ENCODE data around the gene TBXAS1.

TBXAS1 gene

DNA sequence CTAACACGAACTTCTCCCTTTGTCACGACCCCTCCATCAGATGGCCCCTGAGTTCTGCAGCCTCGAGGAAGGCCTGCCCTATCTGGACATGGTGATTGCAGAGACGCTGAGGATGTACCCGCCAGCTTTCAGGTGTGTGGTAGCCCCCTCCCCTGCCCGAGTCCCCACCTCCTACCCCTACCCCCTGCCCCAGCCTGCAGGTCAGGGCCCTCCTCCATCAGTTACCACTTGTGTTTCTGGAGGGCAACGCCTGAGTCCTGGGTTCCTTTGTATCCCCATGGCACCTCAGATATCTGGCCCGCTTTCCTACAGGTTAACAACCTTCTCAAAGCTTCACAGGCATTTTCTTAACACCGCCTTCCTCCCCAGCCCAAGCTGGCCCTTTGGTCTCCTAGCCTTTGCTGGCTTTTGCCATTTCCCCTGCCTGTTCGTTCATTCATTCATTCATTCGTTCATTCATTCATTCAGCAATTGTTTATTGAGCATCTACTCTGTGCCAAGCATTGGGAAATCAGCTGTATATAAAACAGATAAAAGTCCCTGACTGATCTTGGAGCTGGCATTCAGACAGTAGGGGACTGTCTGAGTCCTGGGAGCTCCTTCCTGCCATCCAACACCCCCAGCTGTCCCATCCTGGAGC, 178.1 kb downstream of the TBXAS1 start:
- DNase-seq: no peak

DNA sequence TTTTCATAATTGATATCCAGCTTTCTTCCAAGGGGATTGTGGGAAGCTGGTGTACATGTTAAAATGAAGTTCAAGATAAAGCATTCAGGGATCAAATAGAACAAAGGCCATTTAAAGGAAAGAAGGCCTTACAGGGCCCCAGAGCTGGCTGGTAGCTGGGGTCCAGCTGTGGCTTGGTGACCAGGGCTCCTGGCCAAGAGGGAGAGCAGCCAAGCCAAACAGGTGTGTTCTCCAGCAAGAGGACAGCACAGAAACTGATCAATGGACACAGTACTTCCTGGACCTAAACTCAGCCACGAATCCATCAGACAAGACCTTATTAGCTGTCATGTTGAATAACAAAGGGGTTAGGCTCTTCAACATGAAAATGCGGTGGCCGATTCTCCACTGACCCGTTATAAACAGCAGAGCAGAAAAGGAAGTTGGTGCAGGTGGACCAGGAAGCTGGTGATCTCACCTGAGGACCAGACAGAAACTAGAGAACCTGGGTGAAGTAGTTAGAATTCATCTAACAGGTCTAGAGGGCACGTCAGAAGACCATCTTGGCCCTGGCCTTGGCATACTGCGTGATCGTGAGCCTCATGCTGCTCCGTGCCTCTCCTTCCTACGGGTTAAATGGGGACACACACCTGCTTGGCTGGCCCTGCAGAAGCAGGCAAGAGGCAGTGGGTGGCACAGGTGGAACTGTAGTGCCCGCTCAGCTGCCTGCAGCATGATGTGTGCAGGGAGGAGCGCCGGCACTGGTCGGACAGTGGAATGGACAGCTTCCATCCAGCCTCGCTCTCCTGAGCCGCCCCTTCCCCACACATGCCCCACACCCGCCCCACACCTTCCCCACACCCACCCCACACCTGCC, 179.9 kb downstream of the TBXAS1 start:
- DNase-seq: no peak

DNA sequence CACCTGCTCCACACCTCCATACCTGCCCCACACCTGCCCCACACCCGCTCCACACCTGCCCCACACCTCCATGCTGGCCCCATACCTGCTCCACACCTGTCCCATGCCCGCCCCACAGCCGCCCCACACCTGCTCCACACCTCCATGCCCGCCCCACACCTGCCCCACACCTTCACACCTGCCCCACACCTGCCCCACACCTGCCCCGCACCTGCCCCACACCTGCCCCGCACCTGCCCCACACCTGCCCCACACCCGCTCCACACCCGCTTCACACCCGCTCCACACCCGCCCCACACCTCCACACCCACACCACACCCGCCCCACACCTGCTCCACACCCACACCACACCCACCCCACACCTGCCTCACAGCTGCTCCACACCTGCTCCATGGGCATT, 180.7 kb downstream of the TBXAS1 start:
- no peak for DNase-seq

GRCh38 chr7:140010194-140010895, 181.3 kb downstream of the TBXAS1 start:
- DNase-seq: no peak

DNA sequence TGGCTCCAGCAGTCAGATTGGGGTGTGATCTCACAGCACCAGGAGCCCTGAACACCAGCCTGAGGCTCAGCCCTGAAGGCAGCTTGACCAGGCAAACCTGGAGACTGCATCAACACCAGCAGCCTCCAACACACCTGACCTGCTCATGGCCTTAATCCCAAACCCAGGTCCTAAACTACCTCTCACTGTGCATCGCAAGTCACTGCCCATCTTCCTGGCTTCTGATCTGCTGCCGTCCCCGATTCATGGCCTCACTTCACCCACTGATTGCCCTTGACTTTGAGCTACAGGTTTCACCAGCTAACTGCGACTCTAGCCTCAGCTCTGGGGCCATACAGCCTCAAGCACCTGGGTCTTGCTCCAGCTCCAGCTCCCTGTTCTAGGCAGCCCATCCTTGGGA, 184.6 kb downstream of the TBXAS1 start:
- no peak for DNase-seq

- no peak for DNase-seq
Measured at GRCh38 chr7:140014123-140014522, 185.1 kb downstream of the TBXAS1 start.

DNA sequence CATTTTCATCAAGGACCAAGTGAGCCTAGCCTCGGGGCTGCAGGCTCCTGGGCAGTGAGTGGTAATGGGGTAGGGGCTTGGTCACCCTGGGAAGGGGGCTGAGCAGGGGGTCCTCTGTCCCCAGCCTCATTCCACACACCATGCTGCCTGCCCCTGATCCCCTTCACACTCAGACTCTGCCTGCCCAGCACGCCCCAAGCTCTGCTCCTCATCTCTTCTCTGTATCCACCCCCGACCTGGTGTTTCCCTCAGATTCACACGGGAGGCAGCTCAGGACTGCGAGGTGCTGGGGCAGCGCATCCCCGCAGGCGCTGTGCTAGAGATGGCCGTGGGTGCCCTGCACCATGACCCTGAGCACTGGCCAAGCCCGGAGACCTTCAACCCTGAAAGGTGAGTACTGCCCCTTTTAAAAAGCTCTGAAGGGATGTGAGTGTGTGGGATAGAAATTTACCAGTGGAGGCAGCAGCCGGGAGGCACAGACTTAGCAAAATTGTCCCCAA, 186.5 kb downstream of the TBXAS1 start:
- no peak for DNase-seq

DNA sequence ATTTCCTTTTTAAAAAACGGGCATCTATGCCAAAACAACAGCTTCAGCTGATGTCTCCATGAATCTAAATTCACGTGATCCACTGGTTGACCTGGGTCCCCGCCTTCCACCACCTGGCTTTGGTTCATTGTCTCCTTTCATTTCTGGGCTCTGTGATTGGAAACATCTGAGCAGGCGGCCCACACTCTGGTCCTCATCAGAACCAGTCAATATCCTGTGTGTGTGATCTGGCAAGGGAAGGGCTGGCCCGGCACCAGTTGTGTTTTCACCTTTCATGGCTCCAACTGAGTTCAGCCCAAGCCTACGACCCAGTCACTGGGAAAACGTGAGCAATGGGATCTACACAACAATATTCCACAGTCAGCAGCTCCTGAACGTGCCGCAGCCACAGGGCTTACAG, 187.5 kb downstream of the TBXAS1 start:
- DNase-seq: no peak

- DNase-seq: no peak
Measured at GRCh38 chr7:140017034-140017433, 188.0 kb downstream of the TBXAS1 start.

DNA sequence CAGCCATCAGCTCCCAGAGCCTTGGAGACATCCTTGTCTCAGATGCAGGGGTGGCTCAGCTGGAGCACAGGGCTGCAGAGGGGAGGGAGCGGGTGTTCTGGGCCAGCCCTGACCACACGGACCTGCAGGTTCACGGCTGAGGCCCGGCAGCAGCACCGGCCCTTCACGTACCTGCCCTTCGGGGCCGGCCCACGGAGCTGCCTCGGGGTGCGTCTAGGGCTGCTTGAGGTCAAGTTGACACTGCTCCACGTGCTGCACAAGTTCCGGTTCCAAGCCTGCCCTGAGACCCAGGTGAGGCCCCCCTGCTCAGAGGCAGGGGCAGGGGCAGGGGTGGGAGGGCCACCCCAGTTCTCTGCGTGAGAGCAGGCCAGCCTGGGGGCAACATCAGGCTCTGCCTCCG, 188.5 kb downstream of the TBXAS1 start:
- no peak for DNase-seq

DNA sequence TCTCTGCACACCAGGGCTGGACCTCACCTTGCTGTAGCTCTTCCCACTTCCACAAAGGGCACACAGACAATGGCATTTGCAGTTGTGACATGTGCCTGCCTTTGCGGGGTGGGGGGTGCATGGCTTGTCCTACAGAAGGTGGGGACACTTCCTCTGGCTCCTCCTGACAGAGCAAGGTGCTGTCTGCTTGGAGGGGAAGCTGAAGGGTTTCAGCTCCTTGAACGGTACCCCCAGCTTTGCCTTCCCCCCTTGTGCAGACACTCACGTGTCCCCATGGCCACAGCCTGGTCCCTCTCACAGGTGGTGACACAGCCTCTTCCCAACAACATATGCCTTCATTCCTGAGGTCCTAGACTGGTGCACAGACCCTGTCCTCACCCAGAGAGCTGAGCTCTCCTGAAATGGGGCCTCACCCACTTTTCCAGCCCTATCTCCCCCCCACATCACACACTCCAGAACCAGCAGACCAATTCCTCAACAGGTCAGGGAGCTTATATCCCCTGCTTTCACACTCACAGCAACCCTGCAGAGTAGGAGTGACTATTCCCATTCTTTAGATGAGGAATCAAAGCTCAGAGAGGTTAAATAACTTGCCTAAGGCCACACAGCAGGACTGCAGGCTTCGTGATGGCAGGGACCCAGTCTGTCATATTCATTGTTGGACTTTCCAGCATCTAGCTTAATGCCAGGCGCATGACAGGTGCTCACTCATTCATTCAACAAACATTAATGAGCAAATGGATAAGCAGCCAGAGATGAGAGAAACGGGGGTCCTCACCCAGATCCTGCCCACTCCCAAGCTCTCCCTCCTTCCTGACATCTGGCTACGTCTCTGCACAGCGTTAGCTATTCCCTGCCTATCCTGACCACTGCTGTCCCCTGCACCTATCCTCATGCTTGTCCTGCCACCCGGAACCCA, 189.3 kb downstream of the TBXAS1 start:
- no peak for DNase-seq

GRCh38 chr7:140019172-140019571, 190.1 kb downstream of the TBXAS1 start:
- DNase-seq: no peak

GRCh38 chr7:140019606-140020005, 190.5 kb downstream of the TBXAS1 start:
- no peak for DNase-seq

- DNase-seq: no peak
Measured at GRCh38 chr7:140021603-140022002, 192.5 kb downstream of the TBXAS1 start.

- DNase-seq: no peak
Measured at GRCh38 chr7:140022582-140023211, 193.6 kb downstream of the TBXAS1 start.

GRCh38 chr7:140023728-140024127, 194.7 kb downstream of the TBXAS1 start:
- no peak for DNase-seq

GRCh38 chr7:140024585-140024984, 195.5 kb downstream of the TBXAS1 start:
- no peak for DNase-seq

DNA sequence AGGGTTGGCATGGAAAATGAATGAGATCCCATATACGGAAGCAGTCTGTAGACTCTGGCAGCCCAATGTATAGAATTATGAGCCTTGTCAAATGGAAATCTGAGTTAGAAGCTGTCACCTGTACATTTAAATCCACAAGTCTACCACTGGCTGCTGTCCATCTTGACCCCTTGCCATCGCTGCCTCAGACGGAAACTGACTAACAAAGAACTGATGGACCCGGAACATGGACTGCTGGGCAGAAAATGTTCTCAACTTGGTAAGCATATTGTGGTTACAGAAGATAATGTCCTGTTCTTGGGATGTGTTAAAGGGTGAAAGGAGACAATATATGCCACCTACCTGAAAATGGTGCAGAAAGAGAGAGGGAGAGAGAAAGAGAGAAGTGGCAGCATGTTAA, 196.2 kb downstream of the TBXAS1 start:
- DNase-seq: no peak

DNA sequence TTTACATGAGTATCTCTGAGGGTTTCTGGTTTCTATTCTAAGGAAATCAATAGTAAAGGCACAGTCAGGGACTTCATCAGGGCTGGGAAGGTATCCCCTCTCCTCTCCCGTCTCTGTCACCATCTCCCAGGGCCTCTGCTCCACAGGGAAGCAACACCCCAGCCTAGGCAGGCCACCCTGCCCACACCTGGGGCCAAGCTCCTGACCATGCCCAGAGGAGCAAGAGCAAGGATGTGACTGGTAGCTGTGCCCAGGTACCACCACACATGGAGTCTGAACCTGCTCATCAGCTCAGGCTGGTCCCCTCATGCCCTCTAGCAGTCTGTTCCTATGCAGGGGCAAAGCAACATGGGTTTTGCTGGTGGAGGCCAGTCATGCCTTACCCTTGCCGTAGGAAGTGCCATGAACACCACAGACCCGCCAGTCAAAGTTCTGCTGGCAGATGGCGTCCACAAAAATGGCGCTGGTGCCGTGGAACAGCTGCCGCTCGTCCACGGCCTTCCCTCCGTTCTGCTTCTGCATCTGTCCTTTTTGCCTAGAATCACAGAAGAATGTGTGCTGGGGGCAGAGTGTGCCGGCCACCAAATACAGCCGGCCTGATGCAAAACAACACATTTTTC, 196.9 kb downstream of the TBXAS1 start:
- no peak for DNase-seq

GRCh38 chr7:140026935-140027334, 197.9 kb downstream of the TBXAS1 start:
- no peak for DNase-seq

GRCh38 chr7:140027858-140028257, 198.8 kb downstream of the TBXAS1 start:
- DNase-seq: no peak

DNA sequence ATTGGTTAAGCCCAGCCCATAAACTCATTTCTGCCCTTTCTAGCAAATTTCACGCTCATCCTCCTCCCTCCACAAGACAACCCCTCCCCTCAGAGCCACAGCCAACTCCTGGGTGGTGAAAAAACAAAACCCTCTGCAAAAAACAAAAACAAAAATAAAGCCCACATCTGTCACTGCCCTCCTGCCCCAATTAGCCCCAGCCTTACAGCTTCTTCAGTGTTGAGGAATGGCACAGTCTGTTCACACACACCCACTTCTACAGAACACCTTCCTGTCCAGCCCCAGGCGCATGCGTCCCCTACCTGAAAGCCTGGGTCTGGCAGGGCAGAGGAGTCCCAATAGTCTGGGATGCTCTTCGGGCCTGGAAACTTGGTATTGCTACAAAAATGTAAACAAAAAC, 199.2 kb downstream of the TBXAS1 start:
- no peak for DNase-seq

Data from KG1 (cell line).